ENCODE measurements around the gene CHRFAM7A.
"Not testable (repeated sequence)": the region's sequence is repeated elsewhere in the genome, so short reads cannot be mapped to it uniquely, and the experiment has no call there.

Gene CHRFAM7A

DNA sequence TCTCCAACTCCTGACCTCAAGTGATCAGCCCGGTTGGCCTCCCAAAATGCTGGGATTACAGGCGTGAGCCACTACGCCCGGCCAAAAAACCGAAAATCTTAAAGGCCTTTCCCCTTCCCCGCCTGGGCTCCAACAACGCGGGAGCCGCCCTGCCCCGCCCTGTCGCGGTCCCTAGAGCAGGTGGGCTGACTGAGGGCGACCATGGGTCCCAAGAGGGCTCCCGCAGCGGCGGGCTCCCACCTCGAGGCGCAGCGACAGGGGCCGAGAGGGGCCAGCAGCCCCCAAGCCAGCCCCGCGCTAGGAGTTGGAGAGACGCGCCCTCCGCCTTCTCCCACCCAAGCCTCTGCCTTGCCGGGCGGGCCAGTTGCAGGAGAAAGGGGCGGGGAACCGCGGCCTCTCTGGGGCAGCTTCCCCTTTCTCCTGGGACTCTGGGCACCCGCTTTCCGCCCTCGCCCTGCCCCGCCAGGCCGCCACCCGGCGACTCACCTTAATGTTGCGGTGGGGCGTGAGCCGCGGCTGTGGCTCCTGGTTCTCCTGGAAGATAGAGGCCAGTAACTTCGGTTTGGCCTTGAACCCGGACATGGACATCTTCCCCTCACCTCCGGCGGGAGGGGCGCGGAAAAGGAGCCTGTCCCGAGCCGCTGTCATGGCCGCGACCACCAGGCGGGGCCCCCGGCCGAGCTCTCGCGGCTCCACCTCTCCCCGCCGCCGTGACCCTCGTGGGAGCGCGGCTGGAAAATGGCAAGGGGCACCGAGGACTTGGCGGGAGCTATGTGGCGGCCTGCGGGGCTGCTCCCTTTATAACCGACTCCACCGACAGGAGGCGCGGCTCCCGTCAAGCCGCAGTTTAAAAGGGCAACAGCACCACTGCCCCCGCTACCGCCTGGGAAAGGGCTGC lies at the start of gene CHRFAM7A:
Gene CHRFAM7A (minus strand): TSS at position 775 of the 898 bp plus-strand sequence. CDS start 10,189 bp downstream, outside the sequence.
- H2AFZ ChIP-seq (ENCODE audit: low read length, unreplicated experiment): not testable (repeated sequence)

GRCh38 chr15:30438348-30438747 lies 45.0 kb upstream of the CHRFAM7A start:
- not testable (repeated sequence) for H2AFZ ChIP-seq (ENCODE audit: low read length, unreplicated experiment); H3K79me2 ChIP-seq (ENCODE audit: control insufficient read depth, insufficient read depth, low read length, unreplicated experiment)

More for the DNA sequence above, at the start of gene CHRFAM7A:
- not testable (repeated sequence) for H3K4me3 ChIP-seq (ENCODE audit: low read depth, low read length); H3K27me3 ChIP-seq (ENCODE audit: insufficient read depth, low read length); H3K36me3 ChIP-seq (ENCODE audit: insufficient read depth, low read length); H3K79me2 ChIP-seq (ENCODE audit: control insufficient read depth, insufficient read depth, low read length, unreplicated experiment); H3K4me1 ChIP-seq (ENCODE audit: control insufficient read depth, insufficient read depth, low read length, unreplicated experiment); H3K27ac ChIP-seq (ENCODE audit: low read depth, low read length)

DNA sequence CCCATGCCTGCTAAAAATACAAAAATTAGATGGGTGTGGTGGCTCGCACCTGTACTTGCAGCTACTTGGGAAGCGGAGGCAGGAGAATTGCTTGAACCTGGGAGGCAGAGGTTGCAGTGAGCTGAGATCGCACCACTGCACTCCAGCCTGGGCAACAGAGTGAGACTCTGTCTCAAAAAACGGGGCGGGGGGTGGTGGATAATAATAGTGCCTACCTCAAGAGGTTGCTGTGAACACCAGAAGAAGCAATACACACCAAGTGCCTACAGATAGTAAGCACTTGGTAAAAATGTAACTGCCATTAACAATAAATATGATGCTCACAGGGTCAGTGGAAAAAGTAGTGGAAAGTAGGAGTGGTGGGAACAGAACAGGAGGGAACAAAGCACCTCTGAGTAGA lies 42.5 kb upstream of the CHRFAM7A start:
- not testable (repeated sequence) for H3K4me3 ChIP-seq (ENCODE audit: low read depth, low read length); H3K36me3 ChIP-seq (ENCODE audit: insufficient read depth, low read length); H3K27me3 ChIP-seq (ENCODE audit: insufficient read depth, low read length); H3K79me2 ChIP-seq (ENCODE audit: control insufficient read depth, insufficient read depth, low read length, unreplicated experiment); H3K27ac ChIP-seq (ENCODE audit: low read depth, low read length); H2AFZ ChIP-seq (ENCODE audit: low read length, unreplicated experiment); H3K4me1 ChIP-seq (ENCODE audit: control insufficient read depth, insufficient read depth, low read length, unreplicated experiment)

More at GRCh38 chr15:30438348-30438747, 45.0 kb upstream of the CHRFAM7A start:
- not testable (repeated sequence) for H3K36me3 ChIP-seq (ENCODE audit: insufficient read depth, low read length); H3K4me3 ChIP-seq (ENCODE audit: low read depth, low read length); H3K4me1 ChIP-seq (ENCODE audit: control insufficient read depth, insufficient read depth, low read length, unreplicated experiment); H3K27me3 ChIP-seq (ENCODE audit: insufficient read depth, low read length); H3K27ac ChIP-seq (ENCODE audit: low read depth, low read length)

DNA sequence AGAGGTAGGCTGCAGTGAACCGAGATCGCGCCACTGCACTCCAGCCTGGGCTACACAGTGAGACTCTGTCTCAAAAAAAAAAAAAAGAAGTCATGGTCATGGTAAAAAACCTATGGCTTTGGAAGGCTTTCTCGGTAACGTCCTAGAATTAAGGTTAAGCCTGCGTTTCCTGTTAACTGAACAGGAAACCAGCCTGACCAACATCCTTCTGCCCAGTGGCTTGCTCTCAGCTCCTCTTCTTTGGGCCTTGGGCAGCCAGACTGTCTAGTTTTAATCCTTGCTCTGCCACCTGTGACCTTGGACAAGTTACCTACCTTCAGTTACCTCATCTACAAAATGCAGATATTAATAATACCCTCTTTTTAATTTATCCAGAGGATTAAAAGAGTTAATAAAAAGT lies 27.4 kb upstream of the CHRFAM7A start:
- not testable (repeated sequence) for H3K27ac ChIP-seq (ENCODE audit: low read depth, low read length); H3K79me2 ChIP-seq (ENCODE audit: control insufficient read depth, insufficient read depth, low read length, unreplicated experiment); H3K4me1 ChIP-seq (ENCODE audit: control insufficient read depth, insufficient read depth, low read length, unreplicated experiment); H2AFZ ChIP-seq (ENCODE audit: low read length, unreplicated experiment); H3K27me3 ChIP-seq (ENCODE audit: insufficient read depth, low read length); H3K36me3 ChIP-seq (ENCODE audit: insufficient read depth, low read length); H3K4me3 ChIP-seq (ENCODE audit: low read depth, low read length)

- H3K27ac ChIP-seq (ENCODE audit: low read depth, low read length); H3K36me3 ChIP-seq (ENCODE audit: insufficient read depth, low read length); H3K4me1 ChIP-seq (ENCODE audit: control insufficient read depth, insufficient read depth, low read length, unreplicated experiment); H3K4me3 ChIP-seq (ENCODE audit: low read depth, low read length); H3K27me3 ChIP-seq (ENCODE audit: insufficient read depth, low read length); H3K79me2 ChIP-seq (ENCODE audit: control insufficient read depth, insufficient read depth, low read length, unreplicated experiment); H2AFZ ChIP-seq (ENCODE audit: low read length, unreplicated experiment): not testable (repeated sequence)
Measured at GRCh38 chr15:30414160-30414559, 20.8 kb upstream of the CHRFAM7A start, which contains the start of gene GOLGA8R. Gene GOLGA8R, minus strand, starts transcription at chr15:30414260. Its CDS starts 98 bp downstream, at chr15:30414162.

DNA sequence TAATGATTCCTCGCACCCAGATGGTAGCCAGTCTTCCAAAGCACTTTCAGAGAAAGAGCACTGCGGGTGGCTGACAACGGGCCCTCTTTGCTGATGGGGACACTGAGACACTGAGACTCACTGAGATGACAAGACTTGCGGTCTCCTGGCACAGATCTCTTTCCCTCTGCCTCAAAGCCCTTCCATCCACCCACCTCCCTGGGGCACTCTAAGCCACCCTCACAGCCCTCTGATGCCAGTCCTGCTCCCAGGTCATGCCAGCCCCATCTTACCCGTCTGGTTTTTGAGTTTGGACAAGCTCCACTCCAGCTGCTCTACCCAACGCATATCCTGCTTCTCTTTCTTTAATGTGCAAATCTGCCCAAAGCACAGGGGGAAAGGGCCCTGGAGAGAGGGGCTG lies 14.3 kb upstream of the CHRFAM7A start:
- H3K27me3 ChIP-seq (ENCODE audit: insufficient read depth, low read length); H3K4me3 ChIP-seq (ENCODE audit: low read depth, low read length); H2AFZ ChIP-seq (ENCODE audit: low read length, unreplicated experiment): not testable (repeated sequence)

GRCh38 chr15:30398988-30399387 lies 5.6 kb upstream of the CHRFAM7A start:
- H3K79me2 ChIP-seq (ENCODE audit: control insufficient read depth, insufficient read depth, low read length, unreplicated experiment); H2AFZ ChIP-seq (ENCODE audit: low read length, unreplicated experiment); H3K4me1 ChIP-seq (ENCODE audit: control insufficient read depth, insufficient read depth, low read length, unreplicated experiment); H3K36me3 ChIP-seq (ENCODE audit: insufficient read depth, low read length); H3K27ac ChIP-seq (ENCODE audit: low read depth, low read length); H3K4me3 ChIP-seq (ENCODE audit: low read depth, low read length); H3K27me3 ChIP-seq (ENCODE audit: insufficient read depth, low read length): not testable (repeated sequence)

More for the DNA sequence above, 14.3 kb upstream of the CHRFAM7A start:
- H3K79me2 ChIP-seq (ENCODE audit: control insufficient read depth, insufficient read depth, low read length, unreplicated experiment); H3K36me3 ChIP-seq (ENCODE audit: insufficient read depth, low read length); H3K4me1 ChIP-seq (ENCODE audit: control insufficient read depth, insufficient read depth, low read length, unreplicated experiment); H3K27ac ChIP-seq (ENCODE audit: low read depth, low read length): not testable (repeated sequence)

DNA sequence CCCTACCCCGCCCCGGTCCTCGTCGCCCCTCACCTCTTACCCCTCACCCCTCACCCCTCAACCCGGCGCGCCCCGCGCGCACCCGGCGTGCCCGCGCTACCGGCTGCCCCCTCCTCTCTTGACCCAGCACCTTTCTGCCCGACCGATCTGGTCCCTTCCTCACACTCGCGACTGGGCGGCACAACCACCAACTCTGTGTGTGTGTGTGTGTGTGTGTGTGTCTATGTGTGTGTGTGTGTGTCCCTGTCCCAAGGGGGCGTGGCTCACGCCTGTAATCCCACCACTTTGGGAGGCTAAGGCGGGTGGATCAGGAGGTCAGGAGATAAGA lies 288 bp upstream of the CHRFAM7A start:
- not testable (repeated sequence) for H3K4me3 ChIP-seq (ENCODE audit: low read depth, low read length); H3K27ac ChIP-seq (ENCODE audit: low read depth, low read length); H3K36me3 ChIP-seq (ENCODE audit: insufficient read depth, low read length); H3K4me1 ChIP-seq (ENCODE audit: control insufficient read depth, insufficient read depth, low read length, unreplicated experiment); H3K27me3 ChIP-seq (ENCODE audit: insufficient read depth, low read length); H3K79me2 ChIP-seq (ENCODE audit: control insufficient read depth, insufficient read depth, low read length, unreplicated experiment); H2AFZ ChIP-seq (ENCODE audit: low read length, unreplicated experiment)

GRCh38 chr15:30386318-30386887 lies 6.9 kb downstream of the CHRFAM7A start:
- not testable (repeated sequence) for H2AFZ ChIP-seq (ENCODE audit: low read length, unreplicated experiment); H3K27ac ChIP-seq (ENCODE audit: low read depth, low read length)

GRCh38 chr15:30377082-30377413 lies 16.3 kb downstream of the CHRFAM7A start:
- H3K4me1 ChIP-seq (ENCODE audit: control insufficient read depth, insufficient read depth, low read length, unreplicated experiment); H3K79me2 ChIP-seq (ENCODE audit: control insufficient read depth, insufficient read depth, low read length, unreplicated experiment); H3K27ac ChIP-seq (ENCODE audit: low read depth, low read length); H3K36me3 ChIP-seq (ENCODE audit: insufficient read depth, low read length); H3K4me3 ChIP-seq (ENCODE audit: low read depth, low read length); H2AFZ ChIP-seq (ENCODE audit: low read length, unreplicated experiment); H3K27me3 ChIP-seq (ENCODE audit: insufficient read depth, low read length): not testable (repeated sequence)

More at GRCh38 chr15:30386318-30386887, 6.9 kb downstream of the CHRFAM7A start:
- H3K79me2 ChIP-seq (ENCODE audit: control insufficient read depth, insufficient read depth, low read length, unreplicated experiment); H3K4me3 ChIP-seq (ENCODE audit: low read depth, low read length); H3K36me3 ChIP-seq (ENCODE audit: insufficient read depth, low read length); H3K4me1 ChIP-seq (ENCODE audit: control insufficient read depth, insufficient read depth, low read length, unreplicated experiment); H3K27me3 ChIP-seq (ENCODE audit: insufficient read depth, low read length): not testable (repeated sequence)

DNA sequence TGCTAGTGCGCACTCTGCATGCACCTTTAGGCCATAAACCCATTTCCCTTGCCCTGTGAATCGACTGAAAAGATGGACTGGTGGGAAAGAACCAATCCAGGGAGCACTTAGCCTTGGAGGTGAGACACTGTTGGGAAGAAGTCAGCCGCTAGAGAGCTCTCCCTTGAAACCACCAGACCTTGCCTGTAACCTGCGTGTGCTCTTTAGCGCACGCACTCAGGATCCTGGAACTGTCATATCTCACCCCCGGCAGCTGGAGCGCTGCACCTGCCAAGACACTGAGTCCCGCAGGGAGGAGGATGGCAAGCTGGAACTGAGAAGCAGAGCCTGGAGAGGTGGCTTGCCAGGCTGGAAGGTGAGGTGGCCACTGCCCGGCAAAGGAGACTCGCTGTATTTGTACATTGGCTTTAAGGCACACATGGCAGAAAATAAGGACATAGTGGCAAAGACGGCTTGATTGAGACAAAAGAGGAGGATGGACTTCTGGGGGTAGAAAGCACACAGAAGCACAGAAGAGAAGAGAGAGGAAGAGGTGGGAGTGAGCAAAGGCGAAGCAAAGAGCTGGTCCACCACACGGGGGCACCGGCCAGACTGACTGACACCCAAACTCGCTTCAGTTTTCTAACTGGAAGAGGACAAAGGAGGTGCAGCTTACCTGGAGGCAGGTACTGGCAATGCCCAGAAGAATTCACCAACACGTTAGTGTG lies 16.8 kb downstream of the CHRFAM7A start:
- not testable (repeated sequence) for H3K27me3 ChIP-seq (ENCODE audit: insufficient read depth, low read length); H2AFZ ChIP-seq (ENCODE audit: low read length, unreplicated experiment); H3K4me3 ChIP-seq (ENCODE audit: low read depth, low read length); H3K36me3 ChIP-seq (ENCODE audit: insufficient read depth, low read length); H3K79me2 ChIP-seq (ENCODE audit: control insufficient read depth, insufficient read depth, low read length, unreplicated experiment); H3K4me1 ChIP-seq (ENCODE audit: control insufficient read depth, insufficient read depth, low read length, unreplicated experiment); H3K27ac ChIP-seq (ENCODE audit: low read depth, low read length)

Data from ACC112 (cell line).